ENCODE measurements around the gene SCNM1.

- no peak for TF ChIP-seq CTCF (IDR thresholded peaks at IDR 0.05)
- TF ChIP-seq POLR2A (IDR thresholded peaks at IDR 0.05), result no peak
These were observed 37.1 kb upstream of the SCNM1 start for GRCh38 chr1:151128800-151129199.
